Measurements from ENCODE around the gene TPSAB1. TPM values are rescaled to one million over a fixed set of nuclear protein-coding genes. Genes with fewer than 3 reads are reported as not detected.
"Not testable (repeated sequence)": the region's sequence is repeated elsewhere in the genome, so short reads cannot be mapped to it uniquely, and the experiment has no call there.

TPSAB1 gene
- not detected in 2 replicates for total RNA-seq
- long read RNA-seq, result 0 reads

GRCh38 chr16:1240436-1240835 is at the start of gene TPSAB1:
TPSAB1 (plus strand) TSS chr16:1240705; CDS start chr16:1240939, 234 bp downstream.
- not testable (repeated sequence) for DNase-seq (ENCODE audit: low spot score, unreplicated experiment); H3K27ac Mint-ChIP-seq; H3K4me3 Mint-ChIP-seq (ENCODE audit: low read depth); H3K4me1 Mint-ChIP-seq (ENCODE audit: low read depth); H3K36me3 Mint-ChIP-seq (ENCODE audit: insufficient read depth); H3K9me3 Mint-ChIP-seq (ENCODE audit: low read depth)
- H3K27me3 Mint-ChIP-seq, result peaks cover 14% of the 10 kb centered on the region

GRCh38 chr16:1190789-1191188 is 49.7 kb upstream of the TPSAB1 start:
- H3K27ac Mint-ChIP-seq; H3K36me3 Mint-ChIP-seq (ENCODE audit: insufficient read depth); H3K27me3 Mint-ChIP-seq; H3K4me1 Mint-ChIP-seq (ENCODE audit: low read depth); H3K4me3 Mint-ChIP-seq (ENCODE audit: low read depth); H3K9me3 Mint-ChIP-seq (ENCODE audit: low read depth); DNase-seq (ENCODE audit: low spot score, unreplicated experiment): not testable (repeated sequence)

GRCh38 chr16:1192384-1193073 is 48.0 kb upstream of the TPSAB1 start:
- Mint-ChIP-seq H3K27me3 (no peaks in the 10 kb centered on the region), H3K4me3 (ENCODE audit: low read depth) (no peak overlapping the region), H3K36me3 (ENCODE audit: insufficient read depth) (no peaks in the 10 kb centered on the region), H3K27ac (no peak overlapping the region), H3K9me3 (ENCODE audit: low read depth) (no peaks in the 10 kb centered on the region), H3K4me1 (ENCODE audit: low read depth) (peaks cover 1% of the 10 kb centered on the region)
- no peak for DNase-seq (ENCODE audit: low spot score, unreplicated experiment)
- no peak for TF ChIP-seq CTCF (IDR thresholded peaks at IDR 0.05; ENCODE audit: unreplicated experiment)

GRCh38 chr16:1193143-1193824 is 47.2 kb upstream of the TPSAB1 start:
- no peaks in the 10 kb centered on the region for H3K27me3 Mint-ChIP-seq
- H3K4me1 Mint-ChIP-seq (ENCODE audit: low read depth), result peaks cover 1% of the 10 kb centered on the region
- no peak for DNase-seq (ENCODE audit: low spot score, unreplicated experiment)

GRCh38 chr16:1193825-1194581 is 46.5 kb upstream of the TPSAB1 start:
- H3K4me1 Mint-ChIP-seq (ENCODE audit: low read depth), result peaks cover 1% of the 10 kb centered on the region
- H3K27ac Mint-ChIP-seq, result no peak overlapping the region
- TF ChIP-seq CTCF (IDR thresholded peaks at IDR 0.05; ENCODE audit: unreplicated experiment), result no peak
- H3K36me3 Mint-ChIP-seq (ENCODE audit: insufficient read depth), result no peaks in the 10 kb centered on the region
- H3K4me3 Mint-ChIP-seq (ENCODE audit: low read depth), result no peak overlapping the region
- H3K9me3 Mint-ChIP-seq (ENCODE audit: low read depth), result no peaks in the 10 kb centered on the region
- no peak for DNase-seq (ENCODE audit: low spot score, unreplicated experiment)
- no peaks in the 10 kb centered on the region for H3K27me3 Mint-ChIP-seq

More at GRCh38 chr16:1193143-1193824, 47.2 kb upstream of the TPSAB1 start:
- Mint-ChIP-seq H3K4me3 (ENCODE audit: low read depth) (no peak overlapping the region), H3K9me3 (ENCODE audit: low read depth) (no peaks in the 10 kb centered on the region), H3K36me3 (ENCODE audit: insufficient read depth) (no peaks in the 10 kb centered on the region), H3K27ac (no peak overlapping the region)
- TF ChIP-seq CTCF (IDR thresholded peaks at IDR 0.05; ENCODE audit: unreplicated experiment), result no peak

GRCh38 chr16:1194665-1195392 is 45.7 kb upstream of the TPSAB1 start:
- peak; percentile 38 for DNase-seq (ENCODE audit: low spot score, unreplicated experiment)
- H3K4me3 Mint-ChIP-seq (ENCODE audit: low read depth), result no peak overlapping the region
- no peak overlapping the region for H3K27ac Mint-ChIP-seq
- H3K4me1 Mint-ChIP-seq (ENCODE audit: low read depth), result peaks cover 1% of the 10 kb centered on the region
- no peaks in the 10 kb centered on the region for H3K9me3 Mint-ChIP-seq (ENCODE audit: low read depth)
- no peaks in the 10 kb centered on the region for H3K27me3 Mint-ChIP-seq
- TF ChIP-seq CTCF (IDR thresholded peaks at IDR 0.05; ENCODE audit: unreplicated experiment), result peak; percentile 86
- peaks cover under 1% of the 10 kb centered on the region for H3K36me3 Mint-ChIP-seq (ENCODE audit: insufficient read depth)
